IPS-11a (cell line): ENCODE results near the gene DCN.

ENCODE experiments used
- H3K4me3 ChIP-seq: one replicate; pipeline ENCODE4 v1.5.1; 2013; ENCODE audit warnings: low read depth, low read length, control low read depth

DCN gene

GRCh38 chr12:91104812-91105466 lies 77.7 kb downstream of the DCN start:
- no peak overlapping the region for H3K4me3 ChIP-seq

GRCh38 chr12:91103624-91104023 lies 79.0 kb downstream of the DCN start:
- H3K4me3 ChIP-seq = no peak overlapping the region

GRCh38 chr12:91103101-91103500 lies 79.5 kb downstream of the DCN start:
- H3K4me3 ChIP-seq = no peak overlapping the region

GRCh38 chr12:91100906-91101305 lies 81.7 kb downstream of the DCN start:
- no peak overlapping the region for H3K4me3 ChIP-seq

GRCh38 chr12:91099836-91100235 lies 82.8 kb downstream of the DCN start:
- H3K4me3 ChIP-seq = no peak overlapping the region

GRCh38 chr12:91099341-91099740 lies 83.3 kb downstream of the DCN start:
- H3K4me3 ChIP-seq = no peak overlapping the region

- H3K4me3 ChIP-seq = no peak overlapping the region
Observed at GRCh38 chr12:91098941-91099340, 83.7 kb downstream of the DCN start.

- H3K4me3 ChIP-seq = no peak overlapping the region
Observed at GRCh38 chr12:91098461-91098860, 84.2 kb downstream of the DCN start.

- no peak overlapping the region for H3K4me3 ChIP-seq
Observed at GRCh38 chr12:91094957-91095356, 87.7 kb downstream of the DCN start.

GRCh38 chr12:91094032-91094662 lies 88.5 kb downstream of the DCN start:
- H3K4me3 ChIP-seq = no peak overlapping the region

GRCh38 chr12:91093341-91093740 lies 89.3 kb downstream of the DCN start:
- H3K4me3 ChIP-seq = no peak overlapping the region

- no peak overlapping the region for H3K4me3 ChIP-seq
Observed at GRCh38 chr12:91091916-91092715, 90.5 kb downstream of the DCN start.
